WERI-Rb-1 (cell line): ENCODE data around the gene EXTL1.

Experiments used
- DNase-seq: peaks from one replicate; pipeline ENCODE4 v3.0.0-alpha.2; 2020
- H3K27ac ChIP-seq: fragments of 250-450 bp; sonication (Bioruptor Pico); 2 replicates; pipeline ENCODE4 v1.5.1; 2020; ENCODE audit warnings: mild to moderate bottlenecking, moderate library complexity
- H3K27me3 ChIP-seq: fragments of 250-450 bp; sonication (Bioruptor Pico); 2 replicates; pipeline ENCODE4 v1.5.1; 2021; ENCODE audit warnings: mild to moderate bottlenecking, low read depth, moderate library complexity; ENCODE audit not compliant: insufficient read depth, severe bottlenecking
- H3K36me3 ChIP-seq: fragments of 250-450 bp; sonication (Bioruptor Pico); 2 replicates; pipeline ENCODE4 v1.5.1; 2020; ENCODE audit warnings: mild to moderate bottlenecking, moderate library complexity
- H3K4me3 ChIP-seq: 2 replicates; pipeline ENCODE4 v1.5.1; 2011; ENCODE audit warnings: low read depth, mild to moderate bottlenecking, control low read depth, low read length
- H3K9me3 ChIP-seq: fragments of 250-450 bp; sonication (Bioruptor Pico); 2 replicates; pipeline ENCODE4 v1.5.1; 2021; ENCODE audit warnings: mild to moderate bottlenecking, moderate library complexity; ENCODE audit not compliant: severe bottlenecking
- TF ChIP-seq, protein P1 (sequence below): IDR thresholded peaks from 2 replicates; pipeline ENCODE4 v1.5.1; 2011; ENCODE audit warnings: low read depth, mild to moderate bottlenecking, control low read depth, inconsistent platforms, low read length

EXTL1 gene

DNA sequence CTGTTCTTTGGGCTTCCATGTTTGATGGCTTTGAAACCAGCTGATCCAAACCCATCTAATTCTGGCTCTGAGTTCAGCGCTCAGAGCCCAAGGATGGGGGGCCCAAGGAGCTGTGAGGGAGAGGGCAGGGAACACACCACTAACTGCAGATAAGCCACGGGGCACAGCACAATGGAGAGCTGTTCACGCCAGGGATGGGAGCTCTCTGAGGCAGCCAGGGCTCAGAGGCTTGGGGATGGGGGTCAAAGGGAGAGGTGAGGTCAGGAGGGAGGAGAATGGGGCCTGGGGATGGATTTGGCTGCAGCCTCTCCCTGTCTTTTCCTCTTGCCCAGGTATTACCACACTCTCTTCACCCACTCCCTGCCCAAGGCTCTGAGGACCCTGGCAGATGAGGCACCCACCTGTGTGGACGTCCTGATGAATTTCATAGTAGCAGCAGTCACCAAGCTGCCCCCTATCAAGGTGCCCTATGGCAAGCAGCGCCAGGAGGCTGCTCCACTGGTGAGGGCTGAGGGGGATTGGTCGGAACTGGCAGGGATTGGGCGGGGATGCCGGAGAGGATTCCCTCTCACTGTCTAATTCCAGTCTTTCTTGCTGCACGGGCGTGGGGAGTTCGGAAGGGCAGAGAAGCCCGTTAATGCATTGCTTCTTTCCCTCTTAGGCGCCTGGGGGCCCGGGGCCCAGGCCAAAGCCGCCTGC is 13.1 kb downstream of the EXTL1 start:
- Histone ChIP-seq H3K27ac (peak overlapping the region; percentile 72), H3K27me3 (no peaks in the 10 kb centered on the region), H3K9me3 (no peaks in the 10 kb centered on the region), H3K36me3 (no peaks in the 10 kb centered on the region), H3K4me3 (peak overlapping the region; percentile 93)
- DNase-seq: peak; percentile 35
- TF ChIP-seq, protein P1, sequence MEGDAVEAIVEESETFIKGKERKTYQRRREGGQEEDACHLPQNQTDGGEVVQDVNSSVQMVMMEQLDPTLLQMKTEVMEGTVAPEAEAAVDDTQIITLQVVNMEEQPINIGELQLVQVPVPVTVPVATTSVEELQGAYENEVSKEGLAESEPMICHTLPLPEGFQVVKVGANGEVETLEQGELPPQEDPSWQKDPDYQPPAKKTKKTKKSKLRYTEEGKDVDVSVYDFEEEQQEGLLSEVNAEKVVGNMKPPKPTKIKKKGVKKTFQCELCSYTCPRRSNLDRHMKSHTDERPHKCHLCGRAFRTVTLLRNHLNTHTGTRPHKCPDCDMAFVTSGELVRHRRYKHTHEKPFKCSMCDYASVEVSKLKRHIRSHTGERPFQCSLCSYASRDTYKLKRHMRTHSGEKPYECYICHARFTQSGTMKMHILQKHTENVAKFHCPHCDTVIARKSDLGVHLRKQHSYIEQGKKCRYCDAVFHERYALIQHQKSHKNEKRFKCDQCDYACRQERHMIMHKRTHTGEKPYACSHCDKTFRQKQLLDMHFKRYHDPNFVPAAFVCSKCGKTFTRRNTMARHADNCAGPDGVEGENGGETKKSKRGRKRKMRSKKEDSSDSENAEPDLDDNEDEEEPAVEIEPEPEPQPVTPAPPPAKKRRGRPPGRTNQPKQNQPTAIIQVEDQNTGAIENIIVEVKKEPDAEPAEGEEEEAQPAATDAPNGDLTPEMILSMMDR: no peak

DNA sequence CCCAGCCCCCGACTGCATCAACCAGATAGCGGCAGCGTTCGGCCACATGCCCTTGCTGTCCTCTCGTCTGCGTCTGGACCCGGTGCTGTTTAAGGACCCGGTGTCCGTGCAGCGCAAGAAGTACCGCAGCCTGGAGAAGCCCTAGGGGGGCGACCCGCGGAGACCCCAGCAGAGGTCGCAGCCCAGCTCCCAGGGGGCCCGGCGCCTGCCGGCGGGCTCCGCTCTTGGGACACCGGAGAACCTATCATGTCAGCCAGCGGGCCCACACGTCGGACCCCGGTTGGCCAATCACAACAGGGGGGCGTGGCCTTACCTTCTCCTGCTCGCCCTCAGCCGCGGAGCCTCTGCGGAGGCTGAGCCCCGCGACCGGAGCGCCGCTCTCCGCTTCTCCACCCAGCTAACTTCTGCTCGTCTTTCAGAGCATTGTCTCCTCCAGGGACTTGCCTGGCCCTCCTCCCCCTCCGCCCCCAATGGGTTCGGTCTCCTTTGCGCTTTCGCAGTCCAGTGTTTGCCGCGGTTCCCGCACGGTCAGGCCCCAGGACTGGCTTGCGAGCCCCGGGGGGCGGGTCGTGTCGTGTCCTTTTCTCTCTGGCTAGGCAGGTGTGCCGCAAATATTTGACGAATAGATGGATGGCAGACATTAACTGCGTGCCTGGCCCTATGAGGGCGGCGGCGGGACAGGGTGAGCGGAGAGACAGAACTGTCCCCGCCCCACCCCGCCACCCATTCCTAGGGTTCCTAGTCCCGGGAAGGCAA is 13.8 kb downstream of the EXTL1 start:
- Histone ChIP-seq H3K36me3 (no peaks in the 10 kb centered on the region), H3K27me3 (no peaks in the 10 kb centered on the region), H3K4me3 (peak overlapping the region; percentile 93), H3K27ac (peak overlapping the region; percentile 72), H3K9me3 (no peaks in the 10 kb centered on the region)
- peak; percentile 96 for DNase-seq
- TF ChIP-seq, protein P1: peak; percentile 28; the same call in 1 of the 2 replicates

DNA sequence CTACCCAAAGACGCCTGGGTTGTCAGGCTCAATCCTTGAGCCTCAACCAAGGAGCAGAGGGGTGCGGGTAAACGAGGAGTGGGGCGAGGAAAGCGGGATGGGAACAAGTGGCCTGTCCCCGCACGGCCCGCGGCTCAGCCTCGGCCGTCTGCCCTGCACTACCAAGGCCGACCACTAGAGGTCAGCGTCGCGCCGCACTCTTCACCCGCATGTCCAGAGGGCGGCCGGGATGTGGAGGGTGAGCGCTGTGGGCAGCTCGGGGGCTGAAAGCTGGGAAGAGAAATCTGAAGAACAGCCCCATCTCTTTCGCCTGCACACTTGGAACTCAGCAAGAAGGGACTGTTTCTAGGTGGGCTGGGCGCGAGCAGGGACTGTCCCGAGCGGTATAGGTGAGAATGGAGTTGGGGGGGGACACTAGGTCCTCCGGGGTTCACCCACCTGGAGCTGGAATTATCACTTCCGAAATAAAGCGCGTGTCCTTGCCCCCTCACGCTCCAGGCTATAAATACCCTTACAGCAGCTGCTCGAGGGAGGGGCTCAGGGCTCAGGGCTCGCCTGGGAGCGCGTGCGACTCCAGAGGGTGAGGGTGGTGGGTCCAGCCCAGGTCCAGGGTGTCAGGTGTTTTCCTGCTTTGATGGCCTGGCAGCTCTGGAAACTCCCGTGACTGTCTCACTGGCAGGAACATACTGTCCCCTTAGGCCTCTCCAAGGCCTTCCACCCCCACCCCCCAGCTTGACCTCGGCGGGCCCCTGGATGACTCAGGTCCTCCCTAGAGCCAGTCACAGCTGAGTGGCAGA is 14.6 kb downstream of the EXTL1 start:
- H3K4me3 ChIP-seq: peak overlapping the region; percentile 93
- H3K27me3 ChIP-seq: no peaks in the 10 kb centered on the region
- DNase-seq: peak; percentile 84
- H3K27ac ChIP-seq: peak overlapping the region; percentile 72
- TF ChIP-seq, protein P1: peak; percentile 96
- H3K36me3 ChIP-seq: no peaks in the 10 kb centered on the region
- no peaks in the 10 kb centered on the region for H3K9me3 ChIP-seq

DNA sequence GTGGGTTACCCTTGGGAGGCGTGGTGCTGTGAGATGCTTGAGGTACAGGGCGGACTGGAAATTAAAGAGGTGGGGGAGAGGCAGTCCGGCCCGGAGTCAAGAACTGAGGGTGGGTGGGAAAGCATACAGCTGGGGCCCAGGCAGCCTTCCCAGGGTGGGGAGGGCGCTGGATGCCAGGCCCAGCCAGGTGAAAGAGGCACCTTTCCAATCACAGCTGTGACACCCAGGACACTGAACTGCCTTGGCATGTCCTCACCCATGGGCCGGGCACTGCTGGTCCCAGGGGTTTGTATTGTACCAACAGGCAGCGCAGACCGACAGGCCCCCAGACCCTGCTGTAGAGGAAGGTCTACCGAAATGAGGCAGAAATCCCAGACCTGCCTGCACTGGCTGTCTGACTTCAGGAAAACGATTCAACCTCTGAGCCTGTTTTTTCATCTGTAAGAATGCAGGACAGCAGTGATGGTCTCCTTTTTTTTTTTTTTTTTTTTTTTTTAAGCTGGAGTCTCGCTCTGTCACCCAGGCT is 15.2 kb downstream of the EXTL1 start:
- Histone ChIP-seq H3K9me3 (no peaks in the 10 kb centered on the region), H3K27ac (no peak overlapping the region)
- TF ChIP-seq, protein P1: no peak

DNA sequence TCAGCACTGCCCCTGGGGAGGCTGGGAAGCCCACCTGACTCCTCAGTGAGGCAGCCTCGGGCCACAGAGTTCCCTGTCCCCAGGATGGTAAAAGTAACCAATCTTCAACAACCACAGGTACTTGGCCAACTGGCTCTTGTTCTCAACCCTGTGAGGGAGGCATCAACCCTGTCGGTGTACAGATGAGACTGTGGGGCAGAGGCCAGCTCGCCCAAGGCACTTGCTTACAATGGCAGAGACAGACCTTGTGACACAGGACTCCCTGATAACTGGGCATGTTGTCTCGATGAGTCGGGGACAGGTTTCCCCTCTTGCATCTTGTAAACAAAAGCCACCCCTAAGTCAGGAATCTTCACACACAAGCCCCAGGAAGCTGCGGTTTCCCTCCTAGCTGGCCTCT is 16.3 kb downstream of the EXTL1 start:
- Histone ChIP-seq H3K4me3 (no peak overlapping the region), H3K9me3 (no peaks in the 10 kb centered on the region), H3K27me3 (no peaks in the 10 kb centered on the region), H3K36me3 (no peaks in the 10 kb centered on the region), H3K27ac (no peak overlapping the region)
- DNase-seq: no peak
- TF ChIP-seq, protein P1: no peak

More for the DNA sequence above, 15.2 kb downstream of the EXTL1 start:
- no peak for DNase-seq
- no peaks in the 10 kb centered on the region for H3K27me3 ChIP-seq
- H3K4me3 ChIP-seq: no peak overlapping the region
- no peaks in the 10 kb centered on the region for H3K36me3 ChIP-seq
